DMS53 (cell line): ENCODE data around the gene TPO.
"Not testable (repeated sequence)": the region's sequence is repeated elsewhere in the genome, so short reads cannot be mapped to it uniquely, and the experiment has no call there.

Experiments
- DNase-seq: peaks from one replicate; lab custom pipeline; 2025; lab: John Stamatoyannopoulos, UW

The TPO gene

GRCh38 chr2:1502891-1503304, 89.6 kb downstream of the TPO start:
- no peak for DNase-seq

GRCh38 chr2:1503471-1504310, 90.4 kb downstream of the TPO start:
- no peak for DNase-seq

GRCh38 chr2:1504311-1504750, 91.1 kb downstream of the TPO start:
- no peak for DNase-seq

- DNase-seq: no peak
Measured at GRCh38 chr2:1505031-1505441, 91.8 kb downstream of the TPO start.

- DNase-seq: no peak
Measured at GRCh38 chr2:1509271-1510065, 96.2 kb downstream of the TPO start.

GRCh38 chr2:1510176-1510575, 96.9 kb downstream of the TPO start:
- DNase-seq: no peak

- DNase-seq: no peak
Measured at GRCh38 chr2:1511455-1511854, 98.2 kb downstream of the TPO start.

- no peak for DNase-seq
Measured at GRCh38 chr2:1512321-1513289, 99.3 kb downstream of the TPO start.

GRCh38 chr2:1514391-1515072, 101.3 kb downstream of the TPO start:
- no peak for DNase-seq

- no peak for DNase-seq
Measured at GRCh38 chr2:1515073-1515430, 101.8 kb downstream of the TPO start.

GRCh38 chr2:1515986-1516797, 102.9 kb downstream of the TPO start:
- DNase-seq: no peak

- DNase-seq: no peak
Measured at GRCh38 chr2:1516798-1517060, 103.5 kb downstream of the TPO start.

GRCh38 chr2:1517291-1517690, 104.0 kb downstream of the TPO start:
- not testable (repeated sequence) for DNase-seq

GRCh38 chr2:1517786-1518185, 104.5 kb downstream of the TPO start:
- DNase-seq: no peak

- DNase-seq: no peak
Measured at GRCh38 chr2:1518331-1518803, 105.1 kb downstream of the TPO start.

- DNase-seq: no peak
Measured at GRCh38 chr2:1518867-1519530, 105.7 kb downstream of the TPO start.

- DNase-seq: no peak
Measured at GRCh38 chr2:1521191-1521877, 108.1 kb downstream of the TPO start.

GRCh38 chr2:1521878-1522830, 108.9 kb downstream of the TPO start:
- DNase-seq: no peak
